Dedifferentiated amniotic fluid mesenchymal stem cell (primary cell): ENCODE data around the gene EMID1.

ENCODE experiments used
- DNase-seq: peaks from one replicate; pipeline ENCODE4 v3.0.0-alpha.2; 2016; ENCODE audit errors: extremely low spot score

Gene EMID1

GRCh38 chr22:29195118-29195963 lies 10.4 kb upstream of the EMID1 start:
- no peak for DNase-seq

GRCh38 chr22:29195964-29196666 lies 9.6 kb upstream of the EMID1 start:
- no peak for DNase-seq

GRCh38 chr22:29197096-29197495 lies 8.6 kb upstream of the EMID1 start:
- DNase-seq, result no peak

GRCh38 chr22:29198240-29198639 lies 7.5 kb upstream of the EMID1 start:
- DNase-seq, result no peak

DNA sequence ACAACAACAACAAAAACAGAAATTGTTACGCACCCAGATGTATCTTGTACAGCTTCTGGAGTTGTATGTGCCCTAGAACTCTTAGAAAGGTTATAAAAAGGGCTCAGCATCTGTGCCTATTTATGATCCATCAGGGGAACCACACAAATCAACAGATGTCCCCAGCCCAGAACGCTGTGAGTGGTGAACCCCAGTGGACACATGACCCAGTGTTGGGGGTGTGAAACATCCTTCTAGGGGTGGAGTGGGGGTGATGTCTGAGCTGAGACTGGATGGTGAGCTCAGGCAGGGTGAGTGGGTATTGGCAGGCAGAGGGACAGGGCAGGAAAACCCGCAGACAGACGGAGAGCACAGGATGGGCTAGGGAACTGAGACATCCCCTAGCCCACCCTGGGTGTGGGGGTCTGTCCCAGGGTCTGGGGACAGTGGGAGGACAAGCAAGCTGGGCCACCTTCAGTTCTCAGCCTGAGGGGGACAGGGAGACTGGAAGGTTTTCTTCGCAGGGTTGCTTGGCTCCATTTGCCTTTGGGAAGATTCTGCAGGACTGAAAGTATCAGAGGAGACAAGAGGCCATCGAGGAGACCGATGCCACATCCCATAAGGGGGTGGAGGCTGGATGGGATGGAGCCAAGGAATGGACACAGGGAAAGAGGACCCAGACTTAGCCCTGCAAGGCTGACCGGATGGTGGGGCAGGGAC lies 5.8 kb upstream of the EMID1 start:
- no peak for DNase-seq

GRCh38 chr22:29200901-29201300 lies 4.8 kb upstream of the EMID1 start:
- DNase-seq, result no peak

GRCh38 chr22:29201782-29202181 lies 3.9 kb upstream of the EMID1 start:
- DNase-seq, result no peak

- no peak for DNase-seq
Observed at GRCh38 chr22:29202212-29203192, 3.2 kb upstream of the EMID1 start.

DNA sequence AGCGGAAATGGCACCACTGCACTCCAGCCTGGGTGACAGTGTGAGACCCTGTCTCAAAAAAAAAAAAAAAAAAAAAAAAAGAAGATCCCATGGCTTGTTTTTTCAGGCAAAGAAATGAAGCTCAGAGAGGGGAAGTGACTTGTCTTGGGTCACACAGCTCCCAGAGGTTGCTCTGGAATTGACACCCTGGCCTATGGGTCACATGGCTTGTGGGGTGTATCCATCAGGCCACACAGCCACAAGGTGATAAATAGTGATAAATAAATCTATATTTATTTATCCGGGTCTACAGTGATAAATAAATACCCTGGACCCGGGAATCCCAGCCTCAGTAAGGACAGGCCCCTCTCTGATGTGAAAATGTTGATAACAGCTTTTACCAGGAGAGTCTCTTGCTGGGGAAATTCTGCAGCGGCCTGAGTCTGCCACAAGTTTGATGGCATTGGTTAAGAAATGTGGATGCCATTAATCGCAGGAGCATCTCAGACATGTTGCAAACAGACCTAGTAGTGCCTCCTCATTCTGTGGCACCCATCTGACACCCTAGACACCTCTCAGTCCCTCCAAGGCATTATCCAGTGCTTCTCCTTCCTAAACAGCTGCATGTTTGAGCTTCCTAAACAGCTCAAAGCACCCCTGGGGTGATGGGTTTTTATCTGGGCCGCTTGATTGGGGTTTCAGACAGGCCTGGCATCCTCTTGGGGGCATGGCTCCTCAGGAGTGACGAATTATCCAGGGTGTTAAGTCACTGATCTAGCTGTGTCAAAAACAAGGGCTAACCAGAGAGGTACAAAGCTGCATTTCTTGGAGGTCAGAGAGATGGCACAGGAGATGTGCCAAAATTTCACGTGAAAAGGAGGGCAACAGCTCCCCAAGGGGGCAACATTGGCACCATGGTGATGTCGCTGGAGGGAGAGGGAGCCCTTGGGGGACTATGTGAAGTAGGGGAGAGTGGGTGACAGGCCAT lies 1.9 kb upstream of the EMID1 start:
- DNase-seq, result no peak

DNA sequence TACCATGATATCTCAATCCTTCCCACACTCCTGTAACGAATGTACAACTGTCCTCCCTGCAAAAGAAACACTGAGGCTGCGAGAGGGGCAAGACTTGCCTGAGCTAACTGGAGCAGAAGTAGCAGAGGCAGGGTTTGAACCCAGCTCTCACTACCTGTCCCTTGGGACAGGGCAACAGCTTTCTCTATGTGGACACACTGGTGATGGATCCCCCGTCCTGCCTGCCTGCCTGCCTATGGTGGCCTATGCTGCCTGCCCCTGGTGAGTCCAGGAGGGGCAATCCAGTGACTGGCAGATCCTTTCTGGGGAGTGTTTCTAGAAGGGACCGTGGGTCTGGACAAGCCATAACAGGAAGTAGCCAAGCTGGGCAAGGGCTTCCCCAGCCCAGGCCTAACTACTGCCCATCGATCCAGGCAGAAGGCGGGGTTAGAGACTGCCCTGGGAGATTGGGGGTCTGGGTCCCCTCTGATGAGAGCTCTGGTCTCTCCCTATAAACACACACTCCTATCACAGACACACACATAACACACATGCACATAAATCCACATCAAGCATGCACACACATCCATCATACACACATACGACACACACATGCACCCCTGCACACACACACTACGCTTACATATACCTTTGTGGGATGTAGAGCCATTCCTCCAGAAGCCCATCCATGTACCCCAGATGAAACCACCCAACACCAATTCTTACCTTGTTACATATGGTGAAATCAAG lies 1.1 kb upstream of the EMID1 start:
- DNase-seq, result no peak

DNA sequence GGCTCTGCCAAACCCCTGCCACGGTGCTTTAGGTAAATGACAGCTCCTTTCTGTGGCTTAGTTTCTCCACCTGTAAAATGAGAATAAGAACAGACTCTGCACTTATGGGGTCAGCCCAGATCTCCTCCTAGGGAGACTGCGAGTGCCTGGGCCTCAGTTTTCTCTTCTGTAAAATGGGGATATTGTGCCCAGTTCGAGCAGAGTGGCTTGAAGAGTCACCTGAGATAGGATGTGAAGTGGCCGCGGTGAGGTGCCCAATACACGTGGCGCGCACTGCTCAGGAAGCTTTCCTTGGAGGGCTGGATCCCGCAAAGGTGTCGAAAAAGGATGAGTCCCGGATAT lies 473 bp upstream of the EMID1 start:
- DNase-seq, result no peak

- DNase-seq, result no peak
Observed at GRCh38 chr22:29206372-29207242, 911 bp downstream of the EMID1 start.

DNA sequence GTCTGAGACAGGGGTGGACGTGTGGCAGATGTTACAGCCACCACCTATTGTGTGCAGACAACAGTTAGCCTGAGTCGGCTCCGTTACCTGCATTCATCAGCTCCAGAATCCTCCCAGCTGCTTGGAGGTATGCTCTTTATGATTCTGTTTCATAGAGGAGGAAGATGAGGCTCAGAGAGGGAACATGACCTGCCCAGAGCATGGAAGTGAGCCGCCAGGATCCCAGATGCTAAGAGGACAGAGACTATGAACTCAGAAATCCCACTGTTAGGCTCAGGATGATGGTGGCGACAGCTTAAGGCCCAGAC lies 1.5 kb downstream of the EMID1 start:
- no peak for DNase-seq

DNA sequence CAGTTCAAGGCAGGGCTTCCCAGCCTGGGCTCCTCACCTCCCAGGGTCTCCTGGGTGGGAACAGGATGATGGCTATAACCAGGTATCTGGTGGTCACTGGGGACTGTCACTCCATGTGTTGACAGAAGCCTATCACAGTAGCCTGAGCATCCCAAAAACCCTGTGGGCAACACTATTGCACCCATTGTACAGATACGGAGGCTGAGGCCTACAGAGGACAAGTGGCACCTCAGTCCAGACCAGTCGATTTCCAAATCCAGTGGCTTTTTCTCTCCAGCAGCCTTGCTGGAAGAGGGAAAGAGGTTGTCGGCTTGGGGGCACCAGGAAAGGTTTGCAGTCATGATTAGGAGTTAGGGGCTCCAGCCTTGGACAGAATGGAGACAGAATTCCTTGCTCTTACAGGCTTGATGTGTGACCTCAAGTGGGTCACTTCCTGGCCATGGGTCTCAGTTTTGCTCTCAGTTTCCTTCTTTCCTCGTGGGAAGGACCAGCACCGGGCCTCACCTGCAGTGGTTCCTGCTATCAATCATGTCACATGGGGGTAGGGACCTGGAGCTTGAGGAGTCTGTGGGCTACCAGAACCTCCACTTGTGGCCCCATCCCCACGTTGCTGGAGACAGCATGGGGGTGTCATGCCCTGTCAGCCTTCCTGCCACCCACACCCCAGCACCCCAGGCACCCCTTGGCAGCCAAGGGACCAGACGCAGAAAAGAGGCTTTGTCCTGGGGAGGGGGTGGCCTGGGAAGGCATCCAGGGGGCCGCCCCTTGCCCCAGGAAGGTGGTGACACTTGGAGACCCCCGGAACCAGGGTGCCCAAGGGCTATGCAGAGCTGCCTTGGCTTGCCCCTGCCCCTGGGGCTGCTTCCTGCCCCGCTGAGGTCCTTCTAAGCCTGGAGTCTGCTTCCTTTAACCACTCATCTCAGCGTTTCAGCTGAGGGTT lies 2.1 kb downstream of the EMID1 start:
- no peak for DNase-seq

GRCh38 chr22:29208502-29208862 lies 2.8 kb downstream of the EMID1 start:
- no peak for DNase-seq

DNA sequence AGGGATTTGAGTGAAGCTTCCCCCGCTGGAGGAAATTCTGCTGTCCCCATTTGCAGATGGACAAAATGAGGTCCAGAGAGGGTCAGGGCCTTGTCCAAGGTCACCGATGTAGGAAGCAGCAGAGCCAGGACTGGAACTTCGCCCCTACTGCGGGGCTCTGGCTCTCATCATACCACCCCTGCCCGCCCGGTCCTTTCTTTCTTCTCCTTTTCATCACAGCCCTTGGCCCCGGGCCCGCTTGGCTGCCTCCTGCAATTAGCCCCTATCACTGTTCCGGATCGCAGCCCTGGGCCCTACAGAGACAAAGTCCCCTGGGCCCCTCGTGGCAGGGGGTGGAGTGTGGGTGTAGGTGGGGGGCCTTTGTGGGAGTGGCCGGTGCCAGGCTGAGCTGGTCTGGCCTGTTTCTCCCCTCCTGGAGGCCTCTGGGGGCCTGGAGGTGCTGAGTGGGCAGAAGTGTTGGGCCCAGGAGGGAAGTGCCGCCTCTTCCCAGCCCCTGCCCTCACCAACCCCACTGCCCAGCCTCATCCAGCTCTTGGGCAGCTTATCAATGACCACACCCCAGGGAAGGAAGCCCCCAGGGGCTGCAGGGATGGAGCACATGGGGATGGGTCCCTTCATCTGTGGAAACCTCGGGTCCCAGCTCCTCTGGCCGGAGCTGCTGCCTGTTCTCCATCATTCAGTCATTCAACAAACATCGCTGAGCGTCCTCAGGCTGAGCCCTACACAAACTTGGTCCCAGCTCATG lies 3.4 kb downstream of the EMID1 start:
- no peak for DNase-seq

DNA sequence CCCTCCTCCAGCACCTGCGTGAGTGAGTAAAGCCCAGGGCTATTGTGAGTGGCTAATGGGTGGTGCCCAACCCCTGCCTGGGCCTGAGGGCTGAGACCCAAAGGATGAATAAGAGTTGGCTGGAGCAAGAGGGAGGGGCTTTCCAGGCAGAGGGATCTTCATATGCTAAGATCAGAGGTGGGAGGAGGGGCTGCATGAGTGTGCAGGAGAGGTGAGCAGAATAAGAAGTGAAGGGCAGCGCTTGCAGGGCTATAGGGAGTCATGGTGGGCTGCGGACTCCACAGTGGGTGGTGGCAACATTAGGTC lies 3.9 kb downstream of the EMID1 start:
- DNase-seq, result no peak
